HG03432 (cell line): Measurements from ENCODE around the gene PAX9.
"Not testable (repeated sequence)": the region's sequence is repeated elsewhere in the genome, so short reads cannot be mapped to it uniquely, and the experiment has no call there.

ENCODE experiments used
- ATAC-seq: cut with Tn5 transposase; IDR thresholded peaks from one replicate; pipeline ENCODE4 v1.9.1; 2021; ENCODE audit warnings: mild to moderate bottlenecking, moderate library complexity; ENCODE audit not compliant: unreplicated experiment

The PAX9 gene

DNA sequence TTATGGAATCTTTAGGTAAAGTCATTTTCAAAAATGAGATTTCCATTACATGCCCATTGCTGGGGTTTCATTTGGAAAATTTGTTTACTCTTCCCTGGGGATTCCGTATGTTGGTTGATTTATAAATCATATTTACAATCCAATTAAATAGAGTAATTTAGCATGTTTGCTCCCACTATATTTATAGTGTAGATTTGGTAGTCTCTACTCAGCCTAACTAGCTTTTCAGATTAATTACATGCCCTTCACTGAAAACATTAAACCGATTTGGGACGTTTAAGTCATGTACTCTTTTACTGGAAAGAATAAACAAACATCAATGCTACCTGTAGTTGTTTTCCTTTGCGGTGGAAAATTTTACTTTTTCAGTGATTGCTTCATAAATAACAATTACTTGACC lies 10.4 kb downstream of the PAX9 start:
- no peak for ATAC-seq

DNA sequence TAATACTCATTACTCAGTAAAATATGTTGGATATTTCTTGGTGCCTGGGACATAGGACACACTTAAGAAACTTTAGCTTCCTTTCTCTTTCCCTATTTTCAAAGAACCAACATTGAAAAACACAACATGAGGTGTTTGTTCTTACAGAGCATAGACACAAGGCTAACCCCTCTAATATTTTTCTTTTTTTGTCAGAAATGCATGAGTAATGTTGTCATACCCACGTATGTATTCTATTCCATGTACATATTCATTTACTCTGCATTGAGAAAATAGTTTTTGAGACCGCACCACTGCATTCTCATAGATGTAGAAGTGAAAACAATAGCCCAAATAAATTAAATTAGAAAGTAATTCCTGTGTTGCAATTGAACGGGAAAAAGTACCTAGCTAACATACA lies 13.0 kb downstream of the PAX9 start:
- no peak for ATAC-seq

DNA sequence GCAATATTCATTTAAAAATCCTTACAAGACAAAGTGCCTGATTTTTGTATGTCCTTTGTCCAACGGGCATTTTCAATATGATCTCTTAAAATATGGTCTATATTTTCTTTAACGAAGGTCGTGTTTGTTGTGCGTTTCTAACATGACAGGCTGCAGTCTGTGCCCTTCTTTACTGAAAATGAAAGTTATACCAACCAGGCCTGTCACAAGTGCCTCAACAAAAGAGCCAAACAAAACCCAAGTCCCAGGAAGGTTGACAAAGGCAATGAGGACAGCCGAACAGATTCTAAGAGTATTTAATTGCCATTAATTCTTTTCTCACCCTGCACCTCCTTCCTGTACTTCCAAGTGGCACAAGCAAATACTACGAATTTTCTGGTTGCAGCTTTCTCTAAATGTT lies 13.9 kb downstream of the PAX9 start:
- ATAC-seq: no peak

DNA sequence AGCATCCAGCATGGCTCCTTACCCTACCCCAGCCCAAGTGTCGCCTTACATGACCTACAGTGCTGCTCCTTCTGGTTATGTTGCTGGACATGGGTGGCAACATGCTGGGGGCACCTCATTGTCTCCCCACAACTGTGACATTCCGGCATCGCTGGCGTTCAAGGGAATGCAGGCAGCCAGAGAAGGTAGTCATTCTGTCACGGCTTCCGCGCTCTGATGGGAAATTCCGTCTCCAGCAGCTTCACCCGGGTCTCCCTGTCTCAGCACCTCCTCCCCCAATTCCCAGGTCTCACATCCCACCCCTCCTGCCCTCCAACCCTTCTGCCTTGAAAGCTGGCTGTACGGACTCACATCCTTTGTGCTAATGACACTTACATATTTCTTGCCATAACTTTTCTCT lies 14.6 kb downstream of the PAX9 start:
- ATAC-seq: no peak

DNA sequence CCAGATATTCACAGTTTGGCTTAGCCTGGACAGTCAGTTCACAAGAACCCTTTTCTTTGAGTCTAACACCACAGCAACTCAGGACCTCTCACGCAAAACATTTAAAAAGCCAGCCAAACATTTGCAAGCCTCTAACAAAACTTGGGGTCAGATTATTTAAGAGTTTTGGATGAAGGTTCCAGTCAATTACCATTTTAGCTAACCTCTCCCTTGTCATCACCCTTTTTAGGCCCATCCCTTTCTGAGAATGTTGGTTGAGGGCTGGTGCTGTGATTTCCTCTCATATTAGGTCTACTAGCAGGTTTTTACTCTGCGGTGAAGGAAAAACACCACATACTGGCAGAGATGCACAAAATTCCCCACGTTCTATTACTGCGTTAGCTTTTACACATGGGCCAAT lies 20.7 kb downstream of the PAX9 start:
- no peak for ATAC-seq

DNA sequence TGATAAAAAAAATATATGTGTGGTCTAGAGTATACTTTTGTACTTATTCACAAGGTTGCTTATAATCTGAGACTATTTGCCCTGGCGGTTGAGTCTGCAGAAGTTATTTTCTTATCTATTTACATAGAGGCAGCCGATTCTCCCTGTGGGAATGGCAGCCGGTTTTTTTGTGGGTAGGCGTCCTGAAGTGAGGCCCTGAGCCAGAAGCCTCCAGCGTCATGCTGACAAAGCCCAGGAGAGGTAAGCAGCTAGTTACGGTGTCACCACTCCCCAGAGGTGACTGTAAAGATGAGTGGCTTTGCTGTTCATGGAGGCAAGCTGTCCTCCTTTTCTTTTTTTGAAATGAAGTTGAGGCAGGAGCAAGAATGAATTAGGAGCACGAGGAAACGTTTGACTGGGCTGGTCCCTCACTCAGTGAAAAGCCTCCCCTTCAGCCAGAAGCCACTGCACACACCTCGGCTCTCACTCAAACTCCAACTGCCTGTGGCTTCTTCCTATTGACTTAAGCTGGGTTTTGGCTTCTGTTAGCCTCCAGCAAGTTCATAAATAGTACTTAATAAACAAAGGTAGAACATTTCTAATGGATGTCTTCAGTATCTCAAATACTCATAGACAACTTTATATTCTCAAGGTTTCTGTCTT lies 21.5 kb downstream of the PAX9 start:
- ATAC-seq: no peak

DNA sequence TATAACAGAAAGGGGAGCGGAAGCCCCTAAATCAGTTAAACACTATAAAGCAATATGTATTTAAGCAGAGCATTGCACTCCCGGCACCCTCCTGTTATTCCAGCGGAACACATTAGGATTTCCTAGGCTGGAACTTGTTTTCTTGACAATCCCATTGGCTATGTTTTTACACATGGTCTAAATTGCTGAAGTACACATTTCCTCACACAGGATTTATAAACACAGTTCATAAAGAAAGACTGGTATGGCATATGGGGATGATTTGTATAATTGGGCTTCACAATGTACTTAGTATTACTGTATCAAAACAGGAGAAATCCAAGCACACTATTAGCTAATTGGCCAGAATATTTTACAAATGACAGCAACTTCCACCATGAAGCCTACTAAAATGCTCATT lies 23.3 kb downstream of the PAX9 start:
- no peak for ATAC-seq

DNA sequence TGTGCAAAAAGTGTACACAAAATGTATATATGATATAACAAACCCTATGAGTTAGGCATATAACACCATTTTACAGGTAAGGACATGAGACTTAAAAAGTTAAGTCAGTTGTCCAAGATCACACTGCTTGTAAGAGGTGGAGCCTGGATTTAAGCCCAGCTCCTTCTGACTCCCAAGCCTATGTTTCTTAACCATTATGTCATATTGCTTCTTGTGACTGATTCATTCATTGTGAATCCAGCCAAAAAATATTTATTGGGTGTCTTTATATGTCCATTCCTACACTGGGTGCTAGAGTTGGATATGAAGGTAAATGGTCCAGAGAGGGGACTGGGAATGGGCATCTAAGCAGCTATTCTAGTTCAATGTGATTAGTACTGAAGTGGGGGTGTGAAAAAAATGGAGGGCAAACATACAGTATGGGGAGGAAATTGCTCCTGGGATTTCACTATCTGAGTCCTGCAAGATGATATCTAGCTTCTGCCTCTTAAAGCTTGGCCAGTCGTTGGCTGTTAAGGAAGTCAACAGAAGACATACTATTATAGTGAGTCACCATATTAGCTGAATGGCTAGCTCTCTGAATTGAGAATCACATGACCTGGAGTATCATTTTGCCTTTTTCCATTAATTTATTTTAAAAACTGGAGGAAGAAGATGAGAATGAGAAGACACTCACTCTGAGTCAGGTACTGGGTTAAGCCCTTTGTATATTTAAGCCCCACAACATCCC lies 28.8 kb downstream of the PAX9 start:
- no peak for ATAC-seq

DNA sequence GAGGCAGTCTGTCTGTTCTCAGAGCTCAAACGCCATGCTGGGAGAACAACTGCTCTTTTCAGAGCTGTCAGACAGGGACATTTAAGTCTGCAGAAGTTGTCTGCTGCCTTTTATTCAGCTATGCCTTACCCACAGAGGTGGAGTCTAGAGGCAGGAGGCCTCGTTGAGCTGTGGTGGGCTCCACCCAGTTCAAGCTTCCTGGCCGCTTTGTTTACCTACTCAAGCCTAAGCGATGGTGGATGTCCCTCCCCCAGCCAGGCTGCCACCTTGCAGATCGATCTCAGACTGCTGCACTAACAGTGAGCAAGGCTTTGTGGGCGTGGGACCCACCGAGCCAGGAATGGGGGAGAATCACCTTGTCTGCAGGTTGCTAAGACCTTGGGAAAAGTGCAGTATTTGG lies 37.8 kb downstream of the PAX9 start:
- not testable (repeated sequence) for ATAC-seq

DNA sequence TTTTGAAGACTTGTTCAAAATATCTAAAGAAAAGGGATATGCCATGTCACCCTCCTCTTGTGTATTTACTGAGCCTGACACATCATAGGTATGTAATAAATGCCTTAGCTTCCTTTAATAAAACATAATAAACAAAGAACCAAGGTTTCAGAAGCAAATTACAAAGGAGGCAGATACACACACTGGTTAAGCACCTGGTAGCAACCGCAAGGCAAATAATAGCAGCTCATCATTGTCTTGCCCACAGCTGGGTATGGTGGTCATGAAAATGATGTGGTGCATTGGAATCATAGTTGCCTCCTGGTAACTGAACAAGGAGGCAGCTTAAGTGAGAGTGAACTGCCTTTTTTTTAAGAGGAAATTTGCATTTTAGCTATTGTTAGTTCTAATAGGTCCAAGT lies 39.0 kb downstream of the PAX9 start:
- no peak for ATAC-seq

DNA sequence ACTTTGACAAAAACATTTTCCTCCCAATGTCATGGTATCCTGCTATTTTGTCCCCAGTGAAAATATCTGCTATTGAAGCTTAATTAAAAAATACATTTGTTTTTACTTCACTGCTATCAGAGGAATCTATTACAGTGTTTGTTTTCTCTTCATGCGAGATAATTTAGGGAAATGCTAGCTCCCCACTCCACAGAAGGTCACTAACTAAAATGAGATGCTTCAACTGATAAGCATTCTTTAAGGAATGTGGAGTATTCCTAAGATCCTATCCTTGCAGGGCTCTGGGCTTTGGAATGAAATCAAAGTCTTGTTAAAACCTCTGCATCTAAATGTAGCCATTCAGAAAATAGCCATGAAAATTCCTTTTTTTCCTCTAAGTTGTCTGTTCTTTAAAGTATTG lies 39.5 kb downstream of the PAX9 start:
- no peak for ATAC-seq

DNA sequence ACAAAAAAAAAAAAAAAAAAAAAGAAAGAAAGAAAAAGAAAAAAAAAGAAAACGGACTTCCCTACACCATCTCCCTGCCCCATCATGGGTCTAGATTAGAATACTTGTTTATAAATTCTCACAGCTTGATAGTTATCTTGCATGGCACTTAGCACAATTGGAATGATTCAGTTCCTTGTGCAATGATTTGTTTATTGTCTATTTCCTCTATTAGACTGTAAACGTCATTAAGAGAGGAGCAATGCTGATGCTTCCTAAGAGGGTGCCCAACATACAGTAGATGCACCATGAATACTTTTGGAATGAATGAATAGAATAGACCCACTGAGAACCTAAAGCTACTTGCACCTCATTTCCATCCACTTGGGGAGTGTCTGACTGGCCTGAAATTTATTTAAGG lies 40.8 kb downstream of the PAX9 start:
- ATAC-seq: no peak

DNA sequence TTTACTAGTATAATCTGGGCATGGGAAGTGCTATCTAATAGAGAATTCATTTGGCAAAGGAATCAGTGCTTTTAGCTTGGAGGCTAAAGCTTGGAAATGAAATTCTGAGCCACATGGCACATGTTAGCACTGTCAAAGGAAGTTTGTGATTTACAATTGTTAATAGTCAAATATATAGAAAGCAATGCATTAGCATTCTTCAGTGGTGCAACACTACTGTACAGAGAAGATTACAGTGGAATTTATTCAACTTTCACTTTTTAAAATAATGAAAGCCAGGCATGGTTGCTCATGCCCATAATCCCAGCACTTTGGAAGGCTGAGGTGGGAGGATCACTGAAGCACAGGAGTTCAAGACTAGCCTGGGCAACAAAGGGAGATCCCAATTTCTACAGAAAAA lies 45.9 kb downstream of the PAX9 start:
- ATAC-seq: no peak

DNA sequence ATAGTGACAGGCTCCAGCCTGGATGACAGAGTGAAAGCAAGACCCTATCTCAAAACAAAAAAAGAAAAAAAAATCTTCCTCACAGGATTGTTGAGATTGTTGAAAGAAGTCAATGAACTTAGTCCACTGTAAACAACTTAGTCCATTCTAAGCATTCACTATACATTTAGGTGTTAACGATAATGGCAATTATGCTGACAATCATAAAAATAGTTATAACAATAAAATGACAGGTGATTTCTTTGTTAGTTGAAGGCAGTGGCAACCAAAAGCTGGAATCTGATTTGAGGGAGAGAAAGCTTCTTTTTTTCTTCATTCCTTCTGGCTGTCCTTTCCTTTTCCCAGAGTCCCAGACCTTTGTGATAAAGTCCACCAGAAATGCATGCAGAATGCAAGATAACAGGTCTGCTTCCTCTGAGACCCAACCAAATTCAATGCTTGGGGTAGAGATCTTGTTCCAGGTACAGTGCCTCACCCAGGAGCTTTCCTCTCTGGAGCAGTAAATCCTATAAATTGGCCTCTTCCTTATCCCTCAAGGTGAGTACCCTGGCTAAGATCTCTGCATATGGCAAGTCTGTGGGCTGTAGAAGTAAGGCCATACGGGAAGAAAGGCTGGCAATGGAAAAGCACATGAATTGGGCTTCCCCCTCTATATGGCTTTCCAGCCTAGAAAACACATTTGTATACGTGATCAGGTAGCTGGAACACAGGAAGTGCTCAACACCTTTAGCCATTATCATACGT lies 52.5 kb downstream of the PAX9 start:
- no peak for ATAC-seq

DNA sequence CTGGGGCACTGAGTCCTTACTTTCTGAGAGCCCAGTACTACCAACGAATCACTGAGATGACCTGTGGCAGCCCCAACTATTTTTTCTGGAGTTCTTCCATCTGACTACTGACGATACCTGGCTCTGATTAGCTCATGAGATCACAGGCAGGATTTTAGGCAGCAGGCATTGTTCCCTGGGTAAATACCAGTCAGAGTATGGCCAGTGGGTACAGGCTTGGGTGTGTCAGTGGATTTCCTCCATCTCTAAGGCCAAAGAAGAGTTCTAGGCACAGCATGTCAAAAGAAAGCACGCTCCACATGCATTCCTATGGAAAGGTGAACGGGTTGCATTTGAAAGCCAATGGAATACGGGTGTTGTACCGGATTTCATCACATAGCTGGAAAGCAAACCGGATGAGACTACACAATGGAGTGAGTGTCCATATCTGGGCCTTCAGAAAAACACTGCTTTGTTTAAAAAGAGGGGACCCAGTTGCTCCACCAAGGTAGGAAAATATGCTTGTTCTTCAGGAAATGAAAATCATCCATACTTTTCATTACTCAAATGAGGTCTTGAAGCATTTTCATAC lies 55.0 kb downstream of the PAX9 start:
- ATAC-seq: no peak

DNA sequence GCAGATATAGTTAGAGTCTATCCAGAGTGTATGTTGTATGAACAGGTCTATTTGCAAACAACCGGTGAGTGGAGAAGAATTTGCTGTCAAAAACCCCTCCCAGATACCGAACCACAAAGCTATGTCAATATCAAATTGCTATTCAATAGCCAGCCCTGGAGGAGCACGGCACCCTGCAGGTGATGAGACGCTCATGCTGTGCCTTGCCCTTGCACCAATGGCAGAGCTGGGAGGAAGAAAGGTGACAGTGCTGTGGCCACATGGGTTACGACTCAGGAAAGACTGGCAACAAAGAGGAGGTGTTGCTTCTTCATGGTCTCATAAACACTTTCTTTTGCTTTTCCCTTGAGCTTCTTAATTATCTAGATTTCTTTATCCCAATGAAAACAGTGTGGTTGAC lies 55.7 kb downstream of the PAX9 start:
- no peak for ATAC-seq

DNA sequence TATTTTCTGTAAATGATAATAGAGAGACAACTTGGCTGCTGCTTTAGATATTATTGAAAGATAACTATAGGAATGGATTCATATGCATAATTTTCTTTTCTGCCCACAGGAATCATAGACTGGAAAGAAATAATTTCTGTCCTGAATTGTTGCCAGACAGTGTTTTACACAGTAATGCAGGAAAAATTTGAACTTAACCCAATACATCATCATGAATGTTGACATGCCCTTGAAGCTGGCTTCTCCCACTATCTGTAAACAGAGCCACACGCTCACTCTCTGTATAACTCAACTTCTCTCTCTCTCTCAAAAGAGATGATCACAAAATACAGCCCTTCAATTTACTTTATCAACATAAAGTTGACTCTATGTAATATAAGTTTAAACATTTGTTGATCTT lies 56.6 kb downstream of the PAX9 start:
- no peak for ATAC-seq

DNA sequence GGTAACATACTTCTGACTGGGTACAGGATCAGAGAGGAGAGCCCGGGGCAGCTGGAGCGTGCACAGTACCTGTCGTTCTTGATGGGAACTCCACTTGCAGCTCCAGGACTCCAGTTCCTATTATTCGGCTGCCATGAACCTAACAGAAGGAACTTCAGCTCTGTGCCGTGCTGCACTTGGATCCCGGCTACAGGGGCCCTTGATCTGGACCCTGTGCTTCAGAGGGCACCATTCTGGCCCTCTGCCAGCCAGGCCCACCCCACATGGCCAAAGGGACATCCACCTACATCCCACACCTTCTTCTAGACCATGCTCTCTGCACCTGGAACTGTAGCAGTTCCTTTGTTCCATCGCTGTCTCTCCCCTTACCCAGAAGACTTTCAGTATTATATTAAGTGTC lies 58.2 kb downstream of the PAX9 start:
- no peak for ATAC-seq

DNA sequence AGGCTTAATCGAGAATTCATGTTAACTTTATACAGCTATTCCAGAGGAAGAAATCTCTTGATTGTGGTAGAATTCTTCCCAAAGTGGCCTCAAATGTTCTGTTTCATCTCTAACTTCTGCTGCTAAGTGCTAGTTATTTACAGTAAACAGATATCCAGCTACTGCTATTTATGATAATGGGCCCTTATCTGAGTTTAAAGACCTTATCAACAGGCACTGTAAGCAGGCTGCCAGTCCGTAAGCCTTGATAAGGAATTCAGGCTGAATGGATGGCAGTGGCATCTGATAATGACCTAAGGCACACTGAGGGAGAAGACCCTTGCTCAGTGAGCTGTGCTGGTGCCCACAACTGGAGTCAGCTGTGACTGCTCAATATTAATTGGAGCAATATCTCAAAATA lies 59.0 kb downstream of the PAX9 start:
- ATAC-seq: no peak

DNA sequence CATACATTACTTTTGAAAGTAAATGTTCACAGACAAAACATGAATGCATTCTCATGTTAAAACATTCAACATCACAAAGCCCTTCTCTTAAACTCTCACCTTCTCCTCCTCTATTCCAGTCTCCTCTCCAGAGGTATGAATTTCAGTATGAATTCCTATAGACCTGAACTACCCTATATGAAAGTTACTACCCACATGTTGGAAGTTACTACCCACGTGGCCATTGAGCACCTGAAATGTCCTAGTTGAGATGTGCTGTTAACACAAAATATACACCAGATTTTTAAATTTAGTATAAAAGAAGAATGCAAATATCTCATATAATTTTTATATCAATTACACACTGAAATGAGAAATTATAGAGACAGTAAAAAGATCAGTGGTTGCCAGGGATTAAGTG lies 60.2 kb downstream of the PAX9 start:
- no peak for ATAC-seq

DNA sequence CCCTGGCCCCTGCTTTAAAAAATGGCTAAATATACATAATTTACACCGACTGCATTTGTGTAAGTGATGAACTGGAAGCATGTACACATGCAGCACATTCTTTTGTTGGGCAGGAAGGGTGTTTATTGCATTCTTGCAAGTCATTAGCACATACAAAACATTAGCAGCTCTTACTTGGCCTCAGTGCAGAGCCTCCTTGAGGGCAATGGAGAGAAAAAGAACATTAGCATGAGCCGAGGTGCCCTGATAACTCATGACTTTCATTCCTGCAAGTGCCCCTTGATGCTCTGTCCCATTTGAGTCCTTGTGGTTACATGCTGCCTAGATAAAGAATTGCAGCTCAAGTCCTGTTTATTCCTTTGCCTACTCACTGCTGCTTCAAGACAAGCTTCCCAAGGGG lies 61.9 kb downstream of the PAX9 start:
- ATAC-seq: no peak

DNA sequence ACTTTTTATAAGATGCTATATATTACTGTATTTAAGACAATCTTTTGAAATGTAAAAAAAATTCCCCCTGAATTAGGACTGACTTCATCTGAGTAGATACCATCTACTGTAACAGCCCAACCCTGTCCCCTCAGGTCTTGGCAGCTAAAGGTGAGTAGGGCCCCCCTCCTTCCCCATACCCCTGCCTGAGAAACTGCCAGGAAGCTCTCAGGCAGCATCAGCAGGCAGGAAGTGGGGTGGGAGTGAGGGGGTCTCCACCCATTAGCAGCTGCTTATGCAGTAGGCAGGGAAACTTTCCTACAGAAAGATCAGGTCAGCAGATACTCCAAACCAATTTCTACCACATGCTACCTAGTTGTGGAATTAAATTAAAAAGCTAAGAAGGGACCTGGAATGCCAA lies 62.5 kb downstream of the PAX9 start:
- ATAC-seq: no peak
